GM18526 (cell line): ENCODE data around the gene PRKCB.

Experiments
- POLR2A ChIP-seq: IDR thresholded peaks from 3 replicates; pipeline ENCODE4 v1.6.1; 2011; ENCODE audit not compliant: insufficient read length; ENCODE audit errors: extremely low read depth

Gene PRKCB

DNA sequence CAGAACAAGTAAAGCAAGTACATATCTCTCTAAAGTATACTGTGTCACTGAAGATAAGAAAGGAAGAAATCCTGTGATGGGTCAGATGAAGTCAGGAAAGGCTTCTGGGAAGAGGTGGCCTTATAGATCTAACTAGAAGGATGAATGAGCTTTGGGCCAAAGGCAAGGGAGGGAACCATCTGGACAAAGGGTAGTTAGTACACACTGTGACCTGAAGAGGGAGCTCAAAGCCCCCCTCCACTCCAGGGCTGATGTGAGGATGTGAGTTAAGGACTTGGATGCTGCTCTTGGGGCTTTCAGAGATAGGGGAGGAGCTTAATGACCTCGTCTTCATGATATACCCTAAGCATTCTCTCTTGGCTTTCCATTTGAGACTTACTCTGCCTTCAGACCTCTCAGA is 235.1 kb downstream of the PRKCB start:
- TF ChIP-seq POLR2A = no peak

DNA sequence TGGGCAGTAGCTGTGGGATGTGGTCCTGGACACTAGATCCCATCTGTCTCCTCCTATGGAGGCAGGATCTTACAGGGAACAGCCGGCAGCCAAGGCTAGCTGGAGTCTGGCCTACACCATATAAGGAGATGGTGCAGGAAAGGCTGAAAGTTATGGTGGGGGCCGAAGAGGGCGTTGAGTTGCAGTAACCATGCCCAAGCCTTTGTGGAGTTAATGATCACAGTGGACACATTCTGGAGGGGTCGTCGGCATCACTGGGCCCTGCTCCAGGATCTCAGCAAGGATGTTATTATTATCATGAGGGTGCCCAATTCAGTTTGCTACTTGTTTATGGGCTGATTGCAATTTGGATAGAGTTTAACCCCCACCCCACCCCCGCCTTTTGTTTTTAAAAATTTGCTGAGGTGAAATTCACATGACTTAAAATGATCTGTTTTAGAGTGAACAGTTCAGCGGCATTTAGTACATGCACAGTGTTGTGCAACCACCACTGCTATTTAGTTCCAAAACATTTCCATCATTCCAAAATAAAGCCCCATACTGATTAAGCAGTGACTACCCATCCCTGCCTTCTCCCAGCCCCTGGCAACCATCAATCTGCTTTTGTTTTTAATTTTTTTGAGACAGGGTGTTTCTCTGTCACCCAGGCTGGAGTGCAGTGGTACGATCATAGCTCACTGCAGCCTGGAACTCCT is 236.0 kb downstream of the PRKCB start:
- TF ChIP-seq POLR2A = no peak

DNA sequence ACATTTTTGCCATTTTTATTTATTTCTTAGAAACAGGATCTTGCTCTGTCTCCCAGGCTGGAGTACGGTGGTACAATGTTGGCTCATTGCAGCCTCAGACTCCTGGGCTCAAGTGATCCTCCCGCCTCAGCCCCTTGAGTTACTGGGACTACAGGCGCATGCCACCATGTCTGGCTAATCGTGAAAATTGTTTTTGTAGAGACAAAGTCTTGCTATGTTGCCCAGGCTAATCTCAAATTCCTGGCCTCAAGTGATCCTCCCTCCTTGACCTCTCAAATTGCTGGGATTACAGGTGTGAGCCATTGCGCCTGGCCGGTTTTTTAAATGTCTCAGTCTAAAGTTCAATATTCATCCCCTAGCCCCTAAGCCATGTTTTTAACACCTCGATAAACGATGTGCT is 237.5 kb downstream of the PRKCB start:
- TF ChIP-seq POLR2A = no peak

DNA sequence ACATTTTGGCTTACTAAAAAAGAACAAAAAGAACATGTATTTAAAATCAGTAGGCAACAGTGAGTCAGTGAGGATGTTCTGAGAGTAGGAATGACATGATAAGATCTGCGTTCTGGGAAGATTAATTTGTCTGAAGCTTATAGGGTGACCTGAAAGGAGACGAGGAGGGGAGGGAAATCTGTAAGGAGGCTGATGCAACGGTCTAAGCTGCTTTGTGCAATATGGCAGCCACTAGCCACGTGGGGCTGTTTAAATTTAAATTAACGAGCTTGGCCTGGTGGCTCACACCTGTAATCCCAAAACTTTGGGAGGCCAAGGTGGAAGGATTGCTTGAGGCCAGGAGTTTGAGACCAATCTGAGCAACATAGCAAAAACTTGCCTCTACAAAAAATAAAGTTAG is 238.8 kb downstream of the PRKCB start:
- TF ChIP-seq POLR2A = no peak

DNA sequence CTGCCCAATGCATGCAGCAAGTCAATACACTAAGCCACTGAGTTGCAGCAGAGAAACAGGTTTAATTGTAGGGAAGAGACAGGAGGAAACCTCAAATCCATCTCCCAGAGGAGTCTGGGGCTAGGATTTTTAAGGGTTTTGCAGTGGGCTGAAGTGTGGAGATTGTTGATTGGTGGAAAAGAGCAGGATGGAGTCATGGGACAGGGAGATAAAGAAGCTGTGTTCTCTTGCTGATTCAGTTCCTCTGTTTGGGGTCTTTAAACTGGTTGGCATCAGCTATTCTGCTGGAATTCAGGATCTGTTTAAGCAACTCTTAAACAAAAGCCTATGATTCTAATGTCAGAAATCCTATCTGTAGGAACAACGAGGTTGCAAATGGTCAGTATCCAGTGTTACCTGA is 239.5 kb downstream of the PRKCB start:
- TF ChIP-seq POLR2A = no peak

DNA sequence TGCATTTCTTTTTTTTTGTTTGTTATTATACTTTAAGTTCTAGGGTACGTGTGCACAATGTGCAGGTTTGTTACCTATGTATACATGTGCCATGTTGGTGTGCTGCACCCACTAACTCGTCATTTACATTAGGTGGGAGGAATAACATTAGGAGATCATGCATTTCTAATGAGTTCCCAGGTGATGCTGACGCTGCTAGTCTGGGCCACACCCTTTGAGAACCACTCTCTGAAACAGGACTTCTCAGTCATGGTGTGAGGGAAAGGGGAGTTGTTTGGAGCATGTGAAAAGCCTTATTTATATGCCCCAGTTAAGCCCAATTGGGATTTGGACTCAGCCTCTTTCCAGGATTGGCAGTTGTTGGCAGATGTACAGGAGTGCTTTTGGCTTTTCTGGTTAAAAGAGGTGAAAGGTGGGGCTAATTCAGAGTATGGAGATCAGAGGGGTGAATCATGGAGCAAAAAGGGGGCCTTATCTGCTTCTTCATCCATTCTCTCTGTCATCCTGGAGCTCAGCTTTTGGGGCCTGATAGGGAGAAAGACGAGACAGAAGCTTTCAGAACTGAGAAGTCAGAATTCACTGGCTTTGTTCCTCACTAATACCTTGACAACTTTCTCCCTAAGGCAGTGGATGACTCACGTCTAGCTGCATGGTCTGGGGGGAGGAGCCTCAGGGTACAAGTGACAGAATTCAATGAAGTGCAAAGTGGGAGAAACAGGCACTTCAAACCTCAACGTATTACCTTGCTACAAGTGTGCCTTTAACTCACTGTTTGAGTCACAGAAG is 240.3 kb downstream of the PRKCB start:
- TF ChIP-seq POLR2A = no peak

DNA sequence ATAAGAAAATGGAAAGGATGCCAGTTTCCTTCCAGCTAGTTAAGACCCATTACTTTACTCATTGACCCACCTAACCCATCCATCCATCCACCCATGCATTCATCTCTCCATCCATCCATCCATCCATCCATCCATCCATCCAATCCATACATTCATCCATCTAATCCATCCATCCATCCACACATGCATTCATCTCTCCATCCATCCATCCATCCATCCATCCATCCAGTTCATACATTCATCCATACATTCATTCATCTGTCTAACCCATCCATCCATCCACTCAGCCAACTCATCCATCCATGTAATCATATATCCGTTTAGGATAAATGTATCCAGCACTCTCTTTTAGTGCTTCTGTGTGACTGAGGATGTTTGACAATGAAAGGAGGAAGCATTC is 241.5 kb downstream of the PRKCB start:
- TF ChIP-seq POLR2A = no peak

DNA sequence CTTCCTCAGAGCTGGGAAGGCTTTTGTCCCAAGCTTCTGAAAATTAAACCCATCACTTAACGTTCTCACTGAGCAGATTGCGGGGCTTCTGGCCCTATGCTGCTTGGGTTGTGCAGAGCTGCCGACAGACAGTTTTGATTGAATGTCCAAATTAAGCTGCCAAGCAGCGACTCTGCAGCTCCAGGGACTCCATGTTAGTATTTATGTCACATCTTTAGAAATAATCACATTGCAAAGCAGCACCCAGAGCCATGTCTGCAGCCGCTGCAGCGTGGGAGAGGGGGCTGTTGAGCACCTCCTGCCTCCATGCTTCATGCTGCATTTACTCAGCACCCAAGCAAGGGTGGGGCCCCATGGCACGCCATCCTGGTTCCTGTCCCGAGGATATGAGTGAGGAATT is 242.2 kb downstream of the PRKCB start:
- no peak for TF ChIP-seq POLR2A

DNA sequence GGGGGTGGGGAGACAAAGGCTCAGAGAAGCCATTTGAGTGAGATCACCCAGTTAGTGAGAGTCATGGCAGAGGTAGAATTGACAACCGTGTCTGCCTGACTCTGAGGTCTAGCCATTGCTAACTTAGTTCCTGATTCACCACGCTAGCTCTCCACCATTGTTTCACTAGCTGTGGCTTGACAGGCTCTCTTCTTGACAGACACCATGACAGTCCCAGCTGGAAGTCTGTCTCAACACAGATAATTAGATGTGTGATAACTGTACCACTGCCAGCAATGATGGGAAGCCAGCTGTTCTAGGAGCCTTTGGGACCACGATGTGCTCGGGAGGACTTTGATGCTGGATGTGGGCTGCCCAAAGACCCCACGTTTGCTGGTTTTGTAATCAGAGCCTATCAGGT is 249.9 kb downstream of the PRKCB start:
- TF ChIP-seq POLR2A = no peak

DNA sequence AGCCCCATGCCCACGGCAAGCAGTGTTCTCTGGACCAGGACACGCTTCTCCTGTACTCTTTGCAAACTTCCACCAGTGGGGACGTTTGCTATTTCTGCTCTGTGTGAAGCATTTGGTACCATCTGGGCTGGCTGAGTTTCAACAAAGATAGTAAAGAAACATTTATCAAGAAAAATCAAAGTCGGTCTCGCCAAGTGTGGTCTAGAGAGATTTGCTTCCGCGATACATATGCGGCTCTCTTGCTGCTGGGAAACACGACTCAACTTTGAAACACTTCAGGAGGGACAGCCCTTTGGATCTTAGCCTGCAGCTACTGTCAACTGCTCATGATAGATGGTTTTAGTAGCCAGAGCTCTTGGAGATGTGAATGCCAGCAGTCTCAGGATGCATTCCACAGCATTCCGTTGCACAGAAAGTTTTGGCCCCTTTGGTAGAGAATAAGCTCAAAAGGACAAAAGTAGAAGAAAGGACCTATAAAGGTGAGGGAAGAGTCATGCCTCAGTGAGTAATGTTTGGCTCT is 252.2 kb downstream of the PRKCB start:
- TF ChIP-seq POLR2A = no peak

DNA sequence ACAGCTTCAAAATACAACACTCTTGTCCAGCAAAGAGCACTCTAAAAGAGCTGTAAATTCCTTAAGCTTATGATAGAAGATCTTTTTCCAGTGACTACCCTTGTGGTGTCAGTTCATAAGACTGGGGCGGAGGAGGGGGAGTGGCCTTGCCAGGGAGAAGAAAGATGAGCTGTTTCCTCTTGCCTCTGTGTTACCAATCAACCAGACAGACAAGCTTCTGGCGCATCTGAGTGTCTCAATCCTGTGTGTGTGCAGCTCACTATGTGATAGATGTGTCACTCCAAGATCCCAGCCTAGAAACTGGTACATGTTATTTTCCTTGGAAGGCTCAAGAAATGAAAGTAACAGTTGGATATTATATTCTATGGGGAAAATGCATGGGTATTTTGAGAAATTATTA is 253.0 kb downstream of the PRKCB start:
- TF ChIP-seq POLR2A = no peak

DNA sequence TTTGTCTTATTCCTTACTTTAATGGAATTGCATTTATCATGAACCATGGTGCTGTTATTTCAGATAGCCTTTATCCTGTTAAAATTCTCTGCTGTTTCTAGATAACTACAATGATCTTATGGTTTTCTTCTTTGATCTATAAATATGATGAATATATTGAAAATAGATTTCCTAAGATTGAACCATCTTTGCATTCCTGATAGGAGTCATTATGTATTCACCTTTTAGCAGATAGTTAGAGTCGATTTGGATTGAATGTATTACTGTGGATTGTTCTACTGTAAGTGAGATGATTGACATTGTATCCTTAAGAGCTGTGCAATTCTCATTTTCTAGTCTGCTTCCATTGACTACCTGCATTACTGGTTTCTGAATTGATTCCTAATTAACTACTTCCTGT is 255.3 kb downstream of the PRKCB start:
- TF ChIP-seq POLR2A = no peak

DNA sequence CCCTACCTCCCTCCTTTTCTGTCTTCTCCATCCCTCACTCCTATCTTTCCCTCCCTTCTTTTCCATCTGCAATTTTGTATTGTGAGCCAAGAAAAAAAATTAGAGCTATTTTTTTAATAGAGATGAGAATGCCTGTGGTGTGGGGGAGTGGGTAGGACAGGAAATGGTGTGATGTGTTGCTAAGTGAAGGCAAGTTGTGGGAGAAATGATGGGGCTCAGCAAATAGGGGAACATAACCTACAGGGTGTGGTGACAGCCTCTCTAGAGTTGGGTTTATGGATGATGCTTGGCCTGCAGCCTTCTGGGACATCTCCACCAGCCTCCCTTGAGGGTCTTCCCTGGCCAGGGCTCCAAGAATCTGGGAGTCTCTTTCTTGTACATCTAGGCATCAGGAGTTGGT is 257.3 kb downstream of the PRKCB start:
- no peak for TF ChIP-seq POLR2A

DNA sequence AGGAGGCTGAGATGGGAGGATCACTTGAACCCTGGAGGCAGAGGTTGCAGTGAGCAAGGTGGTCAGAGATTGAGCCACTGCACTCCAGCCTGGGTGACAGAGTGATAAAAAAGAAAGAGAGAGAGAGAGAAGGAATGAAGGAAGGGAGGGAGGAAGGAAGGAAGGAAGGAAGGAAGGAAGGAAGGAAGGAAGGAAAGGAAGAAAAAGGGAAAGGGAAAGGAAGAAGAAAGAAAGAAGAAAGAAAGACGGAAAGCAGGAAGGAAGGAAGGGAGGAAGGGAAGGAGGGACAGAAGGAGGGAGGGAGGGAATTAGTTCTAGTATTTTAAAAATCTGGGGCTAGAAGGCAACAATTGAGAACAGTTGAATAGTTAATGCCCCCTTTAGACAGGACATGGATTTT is 258.9 kb downstream of the PRKCB start:
- no peak for TF ChIP-seq POLR2A

DNA sequence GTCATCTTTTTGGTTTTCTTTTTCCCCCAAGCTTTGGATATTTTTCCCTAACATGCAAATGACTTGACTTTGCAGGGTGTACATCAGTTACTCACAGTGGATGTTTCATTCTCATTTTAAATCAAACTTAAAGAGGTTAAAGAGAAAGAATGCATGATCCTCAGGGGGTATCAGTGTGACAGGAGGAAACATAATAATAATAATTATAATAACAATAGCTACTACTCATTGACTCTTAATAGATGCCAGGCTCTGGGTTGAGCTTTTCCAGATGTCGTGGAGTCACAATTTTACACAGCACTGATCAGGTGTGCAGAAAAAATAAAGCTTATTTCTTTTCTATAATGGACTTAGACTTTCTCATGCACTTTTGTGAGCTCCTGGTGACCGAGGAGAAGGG is 263.1 kb downstream of the PRKCB start:
- TF ChIP-seq POLR2A = no peak

DNA sequence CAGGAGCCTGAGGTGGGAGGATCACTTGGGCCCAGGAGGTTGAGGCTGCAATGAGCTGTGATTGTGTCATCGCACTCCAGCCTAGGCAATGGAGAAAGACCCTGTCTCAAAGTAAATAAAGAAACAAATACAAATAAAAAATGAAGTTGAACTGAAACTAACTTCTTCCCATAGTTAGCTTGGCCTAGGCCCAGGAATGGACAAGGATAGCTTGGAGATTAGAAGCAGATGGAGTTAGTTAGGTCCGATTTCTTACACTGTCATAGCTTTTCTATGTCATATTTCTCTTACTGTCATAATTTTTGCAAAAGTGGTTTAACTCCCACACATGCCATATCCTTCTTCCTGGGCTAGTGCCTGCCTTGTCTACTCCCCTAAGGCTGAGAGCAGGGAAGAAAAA is 265.6 kb downstream of the PRKCB start:
- no peak for TF ChIP-seq POLR2A
